SKM-1 treated with dmso at 0.1 percent for 144 hours (cell line): ENCODE measurements around the gene LATS2.
A peak's percentile ranks its signal among the peaks of the same experiment; 100 is the strongest.

Source experiments
- DNase-seq: peaks from one replicate; lab custom pipeline; 2025; ENCODE audit not compliant: unreplicated experiment; lab: John Stamatoyannopoulos, UW

Gene LATS2

DNA sequence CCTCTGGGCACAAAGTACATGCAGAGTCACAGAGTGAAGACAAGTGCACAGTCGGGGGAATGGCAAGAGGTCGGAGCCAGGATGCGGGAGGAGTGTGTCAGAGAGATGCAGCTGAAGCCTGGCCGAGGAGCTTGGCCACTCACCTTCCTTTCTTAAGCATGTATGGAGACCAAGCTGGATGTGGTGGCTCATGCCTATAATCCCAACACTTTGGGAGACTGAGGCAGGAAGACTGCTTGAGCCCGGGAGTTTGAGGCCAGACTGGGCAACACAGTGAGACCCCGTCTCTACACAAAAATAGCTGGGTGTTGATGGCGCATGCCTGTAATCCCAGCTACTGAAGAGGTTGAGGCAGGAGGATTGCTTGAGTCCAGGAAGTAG is 67.0 kb downstream of the LATS2 start:
- no peak for DNase-seq

DNA sequence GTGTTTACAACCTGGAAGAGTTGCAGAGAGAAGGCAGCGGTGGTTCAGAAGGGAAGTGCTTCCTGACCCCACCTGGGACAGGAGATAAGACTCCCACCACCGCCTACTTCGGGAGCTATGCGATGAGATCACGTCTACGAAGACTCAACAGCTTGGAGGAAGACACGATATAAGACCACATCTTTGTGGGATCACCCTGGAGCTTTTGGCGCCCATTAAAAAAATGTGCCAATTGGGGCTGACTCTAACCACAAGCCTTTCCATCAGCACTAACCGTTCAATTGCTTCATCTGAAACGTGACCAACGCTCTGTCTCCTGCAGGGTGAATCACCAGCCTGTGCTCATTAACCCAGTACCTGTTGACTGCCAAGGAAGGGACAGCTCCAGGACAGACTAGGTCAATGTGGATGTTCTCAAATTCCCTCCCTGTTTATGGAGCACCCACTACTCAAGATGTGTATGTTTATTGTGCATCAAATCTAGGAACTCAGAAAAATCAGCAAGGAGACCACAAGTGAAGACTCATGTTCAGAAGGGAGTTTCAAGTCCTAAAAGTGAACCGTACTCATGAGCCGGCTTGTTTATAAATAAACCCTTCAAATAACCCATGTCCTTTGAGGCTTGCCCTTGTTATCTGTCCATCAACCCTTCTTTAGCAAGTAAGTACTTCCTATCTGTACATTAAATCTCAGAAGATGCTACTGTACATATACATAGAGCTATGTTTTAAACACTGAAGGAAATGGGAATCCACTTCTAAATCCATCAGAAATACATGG is 67.5 kb downstream of the LATS2 start:
- peak; percentile 51 for DNase-seq

DNA sequence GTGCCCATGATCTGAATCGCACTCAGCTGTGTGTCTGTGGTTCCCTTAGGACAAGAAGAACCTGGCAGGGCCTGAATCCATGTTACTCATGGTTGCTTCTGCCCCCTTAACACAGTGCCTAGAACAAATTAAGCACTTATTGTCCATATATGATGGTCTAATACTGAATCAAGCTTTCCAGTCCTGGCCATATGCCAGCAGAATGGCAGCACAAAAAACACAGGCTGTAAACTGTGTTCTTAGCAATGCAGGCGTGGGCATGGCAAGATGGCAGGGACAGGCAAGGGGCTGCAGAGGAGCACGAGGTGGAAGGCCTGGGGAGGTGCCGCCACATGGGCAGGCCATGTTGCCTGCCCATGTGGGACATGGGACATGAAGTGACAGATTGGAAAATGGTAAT is 68.2 kb downstream of the LATS2 start:
- no peak for DNase-seq

DNA sequence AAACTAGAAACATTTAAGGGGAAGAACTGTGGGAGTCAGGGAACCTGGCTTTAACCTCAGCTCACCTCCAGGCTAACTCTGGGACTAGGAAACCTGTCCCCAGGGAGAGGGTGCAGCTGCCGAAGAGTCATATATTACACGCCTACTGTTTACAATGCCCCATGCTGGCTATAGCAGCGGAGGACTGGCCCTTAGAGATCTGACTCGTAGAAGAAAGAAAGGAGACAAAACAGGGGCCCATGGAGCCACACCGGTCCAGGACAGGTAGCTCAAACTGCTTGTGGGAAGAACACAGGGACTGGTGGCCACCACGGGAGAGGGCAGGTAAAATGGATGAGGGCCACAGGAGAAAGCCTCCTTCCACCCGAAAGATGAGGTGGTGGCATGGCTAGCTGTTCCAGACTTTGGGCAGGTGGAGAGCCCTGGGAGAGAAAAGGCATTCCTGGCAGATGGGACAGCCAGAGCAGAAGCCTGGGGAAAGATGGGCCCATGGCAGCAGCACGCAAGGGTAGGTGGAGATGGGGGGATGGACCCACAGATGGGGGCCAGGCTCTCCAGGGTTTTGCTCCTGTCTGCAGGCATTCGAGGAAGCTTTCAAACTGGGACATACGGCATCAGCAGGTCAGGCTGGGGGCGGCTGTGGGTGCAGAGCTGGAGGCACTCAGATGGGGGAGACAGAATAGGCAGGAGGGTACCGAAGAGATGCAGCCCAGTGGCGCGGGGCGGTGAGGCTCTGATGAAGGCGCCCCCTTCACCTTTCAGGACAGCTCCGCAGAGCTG is 69.5 kb downstream of the LATS2 start:
- DNase-seq = no peak

DNA sequence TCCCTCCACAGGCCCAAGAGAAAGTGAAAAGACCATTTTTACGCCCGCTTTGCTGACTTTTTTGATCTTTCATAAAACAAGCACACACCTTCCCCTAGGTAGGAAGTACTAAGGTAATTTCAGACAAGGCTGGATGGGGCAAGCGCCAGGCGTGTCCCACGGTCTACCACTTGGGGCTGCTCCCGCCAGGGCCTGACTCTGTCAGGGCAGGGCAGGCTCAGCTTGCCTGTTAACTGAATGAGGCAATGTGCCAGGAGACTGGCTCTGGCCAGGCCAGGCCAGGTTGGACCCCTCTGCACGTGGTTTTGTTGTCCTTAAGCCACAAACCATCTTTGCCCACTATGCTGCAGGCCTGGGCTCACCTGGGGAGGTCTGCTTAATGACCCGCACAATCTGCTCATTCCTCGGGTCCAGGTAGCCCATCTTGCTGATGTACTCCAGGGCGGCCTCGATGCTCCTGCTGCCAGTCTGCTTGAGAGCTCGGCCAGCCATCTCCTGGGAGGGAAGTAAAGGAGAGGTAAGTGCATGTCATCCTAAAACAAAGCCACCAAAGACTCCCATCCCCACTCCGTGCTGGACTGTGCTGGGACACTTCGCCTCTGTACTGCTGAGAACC is 70.4 kb downstream of the LATS2 start:
- DNase-seq = no peak

DNA sequence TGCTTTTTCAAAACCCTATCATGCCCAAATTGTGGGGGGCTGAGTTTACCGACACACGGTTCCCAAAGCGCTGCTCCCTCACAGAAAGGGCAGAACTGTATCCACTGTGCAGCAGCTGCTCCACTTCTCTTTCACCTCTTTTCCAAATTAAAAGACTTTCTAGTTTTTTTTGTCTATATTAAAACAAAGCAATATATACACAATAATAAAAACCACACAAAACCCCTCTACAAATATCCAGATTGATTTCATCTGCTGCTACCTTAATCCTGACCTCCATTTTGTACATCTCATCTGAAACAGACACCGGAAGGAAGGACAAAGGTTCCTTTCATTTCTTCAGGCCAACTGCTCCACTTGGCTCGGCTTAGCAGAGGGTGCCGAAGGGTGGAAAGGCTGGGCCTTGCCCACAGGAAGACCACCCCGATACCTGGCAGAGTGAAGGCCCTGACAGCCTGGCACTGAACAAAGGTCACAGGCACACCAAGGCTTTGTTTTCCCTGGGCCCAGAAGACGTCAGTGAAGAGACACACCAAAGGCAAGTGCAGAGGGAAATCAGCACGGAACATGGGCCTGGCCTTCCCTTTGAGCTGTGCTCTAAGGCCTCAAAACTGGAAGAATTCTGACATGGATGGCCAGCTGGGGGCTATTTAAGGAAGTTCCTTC is 71.6 kb downstream of the LATS2 start:
- no peak for DNase-seq

DNA sequence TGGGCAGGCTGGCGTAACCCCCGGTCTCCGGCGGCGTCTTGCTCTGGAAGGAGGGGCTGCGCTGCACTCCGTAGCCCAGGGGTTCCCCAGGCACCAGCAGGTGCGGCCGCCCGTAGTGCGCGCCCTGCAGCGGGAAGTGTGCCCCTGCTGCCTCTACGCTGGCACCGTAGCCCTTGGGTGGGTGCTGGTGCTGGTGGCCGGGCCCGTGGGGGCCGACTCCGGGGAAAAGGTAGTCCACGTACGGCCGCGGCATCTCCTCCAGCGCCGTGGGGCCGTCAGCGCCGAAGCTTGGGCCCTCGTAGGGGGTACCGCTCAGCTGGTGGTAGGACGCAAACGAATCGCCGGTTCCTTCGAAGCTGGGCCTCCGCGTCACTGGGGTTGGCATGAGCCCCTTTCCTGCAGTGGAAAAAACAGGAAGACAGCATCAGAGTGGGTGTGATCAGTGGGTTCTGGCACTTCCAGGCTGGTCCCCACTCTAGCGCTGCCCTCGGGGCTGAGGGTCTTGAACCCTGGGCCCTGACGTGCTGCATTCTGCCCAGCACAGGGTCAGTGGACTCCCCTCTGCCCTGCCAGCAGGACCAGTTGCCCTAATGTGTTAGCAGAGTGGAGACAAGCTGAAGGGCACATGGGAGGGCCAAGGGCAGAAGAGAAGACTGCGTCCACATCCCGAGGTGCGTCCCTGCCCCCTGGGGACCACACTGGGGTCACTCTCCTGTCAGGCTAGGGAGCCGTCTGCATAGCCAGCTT is 72.3 kb downstream of the LATS2 start:
- no peak for DNase-seq

DNA sequence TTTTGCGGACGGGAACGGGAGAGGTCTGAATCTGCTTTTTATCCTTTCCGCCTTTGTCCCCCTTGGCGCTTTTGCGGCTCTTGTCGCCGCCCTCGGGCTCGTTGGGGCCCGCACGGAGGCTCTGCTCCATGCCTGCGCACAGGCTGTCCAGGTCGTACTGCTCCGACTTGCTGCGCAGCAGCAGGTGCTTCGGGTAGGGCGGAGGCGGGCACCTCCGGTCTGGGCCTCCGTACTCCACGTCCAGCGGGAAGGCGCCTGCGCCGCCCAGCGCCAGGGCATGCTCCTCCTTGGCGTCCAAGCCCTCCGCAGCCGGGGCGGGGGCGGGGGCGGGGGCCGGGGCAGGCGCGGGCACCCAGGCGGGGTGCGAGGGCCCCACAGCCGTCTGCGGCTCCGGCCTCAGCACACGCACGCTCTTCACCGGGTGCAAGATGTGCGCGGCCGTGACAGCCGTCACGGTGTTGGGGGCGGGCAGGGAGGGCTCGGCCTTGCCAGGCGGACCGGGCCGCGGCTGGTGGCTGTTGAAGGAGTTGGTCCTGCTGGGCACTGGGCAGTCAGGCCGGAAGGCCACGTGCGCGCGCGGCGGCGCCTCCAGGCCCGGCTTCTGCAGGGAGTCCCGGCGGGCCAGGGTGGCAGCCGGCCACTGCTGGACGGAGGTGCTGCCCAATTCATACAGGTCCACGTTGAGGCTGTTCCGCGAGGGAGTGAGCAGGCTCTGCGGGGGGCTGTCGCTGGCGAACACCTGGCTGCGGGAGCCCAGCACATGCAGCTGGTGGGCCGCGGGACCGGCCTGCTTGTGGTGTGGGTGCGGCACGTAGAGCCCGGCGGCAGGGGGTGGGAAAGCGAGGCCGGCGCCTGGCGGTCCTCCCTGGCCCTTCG is 73.1 kb downstream of the LATS2 start:
- DNase-seq = no peak

DNA sequence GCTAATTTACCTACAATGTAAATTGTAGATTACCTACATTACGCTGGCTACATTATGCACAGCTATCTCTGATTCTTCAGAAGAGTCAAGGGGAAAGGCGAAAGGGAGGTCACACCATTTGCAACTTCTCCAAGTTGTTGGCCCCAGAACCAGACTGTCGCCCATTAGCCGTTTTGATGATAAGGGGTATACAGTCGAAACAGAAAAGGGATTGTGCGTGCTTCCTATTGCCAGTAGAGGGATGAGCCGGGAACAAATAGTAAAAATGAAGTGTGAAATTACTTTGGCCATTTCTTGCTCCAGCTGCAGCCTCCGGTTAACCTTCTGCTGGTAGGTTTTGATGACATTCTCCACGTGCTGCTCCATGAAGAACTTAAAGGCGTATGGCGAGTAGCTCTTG is 73.8 kb downstream of the LATS2 start:
- no peak for DNase-seq

DNA sequence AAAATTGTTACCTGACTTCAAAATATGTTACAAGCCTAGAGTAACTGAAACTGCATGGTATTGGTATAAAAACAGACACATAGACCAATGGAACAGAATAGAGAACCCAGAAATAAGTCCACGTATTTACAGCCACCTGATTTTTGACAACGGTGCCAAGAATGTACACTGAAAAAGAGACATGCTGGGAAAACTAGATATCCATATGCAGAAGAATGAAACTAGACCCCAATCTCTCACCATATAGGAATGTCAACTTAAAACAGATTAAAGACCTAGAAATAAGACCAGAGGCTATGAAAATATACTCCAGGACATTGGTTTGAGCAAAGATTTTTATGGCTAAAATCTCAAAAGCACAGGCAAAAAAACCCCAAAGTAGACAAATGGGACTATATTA is 76.5 kb downstream of the LATS2 start:
- no peak for DNase-seq

DNA sequence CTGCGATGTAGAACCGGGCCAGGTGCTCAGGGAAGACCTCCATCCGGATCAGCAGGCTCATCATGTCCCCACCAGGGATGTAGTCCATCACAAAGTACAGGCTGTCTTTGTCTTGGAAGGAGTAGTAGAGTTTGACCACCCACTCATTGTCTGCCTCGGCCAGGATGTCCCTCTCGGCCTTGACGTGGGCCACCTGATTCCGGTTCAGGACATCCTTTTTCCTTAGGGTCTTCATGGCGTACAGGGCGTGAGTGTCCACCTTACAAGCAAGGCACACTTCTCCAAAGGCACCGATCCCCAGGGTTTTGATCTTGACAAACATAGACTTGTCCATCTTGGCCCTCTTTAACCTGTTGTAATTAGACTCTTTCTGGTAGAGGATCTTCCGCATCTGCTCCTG is 78.0 kb downstream of the LATS2 start:
- DNase-seq = no peak

DNA sequence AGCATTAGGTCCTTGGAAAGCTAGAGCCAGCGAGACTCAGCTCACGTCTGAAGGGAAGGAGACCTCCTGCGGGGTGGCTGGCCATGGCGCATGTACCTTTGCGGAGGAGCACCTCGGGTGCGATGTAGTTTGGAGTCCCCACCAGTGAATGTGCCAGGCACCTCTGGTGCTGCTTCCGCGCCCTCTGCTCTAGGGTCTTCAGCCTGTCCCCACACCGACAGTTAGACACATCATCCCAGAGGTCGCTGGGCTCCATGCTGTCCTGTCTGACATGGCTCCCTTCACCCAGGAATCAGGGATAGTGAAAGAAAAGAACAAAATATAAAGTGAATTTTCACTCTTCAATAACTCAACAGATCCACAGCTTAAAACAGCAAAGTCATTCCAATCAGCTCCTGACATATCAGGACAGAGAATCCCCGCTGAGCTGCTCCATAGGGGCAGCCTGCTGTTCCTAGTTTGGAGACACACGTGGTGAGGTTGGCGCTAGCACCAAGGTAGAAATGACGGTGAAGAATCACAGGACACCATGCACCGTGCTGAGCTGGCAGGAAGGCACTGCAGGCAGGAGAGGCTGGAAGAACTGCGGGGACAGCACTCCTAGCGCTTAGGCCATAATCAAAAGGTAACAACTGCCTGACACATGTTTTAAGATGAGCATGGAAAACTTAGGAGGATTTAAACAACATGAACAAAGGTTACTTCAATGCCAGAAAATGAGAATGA is 79.9 kb downstream of the LATS2 start:
- no peak for DNase-seq

DNA sequence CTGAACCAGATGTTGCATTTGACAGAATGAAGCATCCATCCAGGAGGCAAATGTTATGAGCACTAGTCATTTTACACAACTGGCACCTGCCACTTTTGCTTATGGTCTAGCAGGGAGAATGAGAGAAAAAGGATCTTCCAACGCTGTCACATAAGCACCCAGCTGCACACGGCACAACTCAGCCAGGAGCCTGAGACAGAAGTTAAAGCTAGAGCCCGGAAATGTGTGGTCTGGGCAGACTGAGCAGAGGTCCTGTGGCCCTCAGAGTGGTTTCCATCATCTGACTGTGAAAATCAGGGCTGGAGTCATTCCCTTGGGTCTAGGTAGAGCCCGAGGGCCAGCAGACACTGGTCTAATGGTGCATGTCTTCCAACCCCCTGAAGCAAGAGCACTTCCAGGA is 80.5 kb downstream of the LATS2 start:
- DNase-seq = no peak

DNA sequence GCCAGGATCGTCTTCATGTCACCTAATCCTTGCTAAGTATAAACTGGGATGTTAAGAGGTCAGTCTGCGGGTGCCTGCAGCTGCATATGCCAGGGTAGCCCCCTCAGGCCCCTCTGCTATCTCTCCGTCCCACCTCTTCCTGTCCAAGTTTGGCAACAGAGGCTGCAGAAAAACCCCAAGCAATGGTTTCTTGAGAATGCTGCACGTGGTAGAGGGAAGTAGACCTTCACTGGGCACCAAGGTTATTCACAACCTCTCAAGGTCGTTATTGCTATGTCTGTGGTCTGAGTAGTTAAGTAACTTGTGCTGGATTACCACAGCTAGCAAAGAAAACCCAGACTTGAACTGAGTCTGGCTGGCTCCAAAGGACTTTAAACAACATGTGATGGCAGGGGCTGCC is 81.0 kb downstream of the LATS2 start:
- DNase-seq = peak; percentile 61

DNA sequence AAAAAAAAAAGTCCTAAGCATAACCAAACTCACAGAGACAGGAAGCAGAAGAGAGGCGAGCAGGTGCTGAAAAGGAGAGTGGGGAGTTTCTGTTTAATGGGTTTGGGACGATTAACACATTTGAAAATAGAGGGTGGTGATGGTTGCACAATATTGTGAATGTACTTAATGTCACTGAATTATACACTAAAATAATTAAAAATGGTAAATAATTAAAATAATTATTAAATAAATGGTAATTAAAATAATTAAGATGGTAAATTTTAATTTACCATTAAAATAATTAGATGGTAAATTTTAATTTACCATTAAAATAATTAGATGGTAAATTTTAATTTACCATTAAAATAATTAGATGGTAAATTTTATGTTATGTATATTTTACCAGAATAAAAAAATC is 84.0 kb downstream of the LATS2 start:
- DNase-seq = no peak

DNA sequence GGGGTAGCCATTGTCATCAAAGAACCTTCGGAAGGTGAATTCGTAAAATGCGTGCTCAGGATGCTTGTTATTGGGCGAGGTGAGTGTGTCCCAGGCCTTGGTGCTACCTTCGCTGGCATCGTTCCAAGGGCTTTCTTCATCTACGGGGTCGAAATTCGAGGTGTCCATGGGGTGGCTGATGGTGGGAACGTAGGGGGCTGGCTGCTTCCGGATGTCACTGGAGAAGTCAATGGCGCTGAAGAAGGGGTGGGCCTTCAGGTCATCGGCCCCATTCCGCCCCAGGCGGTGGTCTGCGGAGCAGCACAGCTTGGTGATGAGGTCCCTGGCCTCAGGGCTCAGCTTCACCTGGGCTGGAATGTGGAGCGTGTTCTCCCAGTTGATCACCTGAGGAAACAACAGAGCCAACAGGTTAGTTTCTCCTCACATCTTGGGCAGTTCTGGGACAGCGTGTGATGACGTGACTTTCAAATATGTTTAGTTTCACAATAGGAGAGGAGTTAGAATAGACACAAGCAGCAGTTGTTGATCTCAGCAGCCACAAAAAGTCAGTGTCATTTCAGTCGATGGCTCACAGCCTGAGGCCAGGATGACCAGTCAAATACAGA is 86.3 kb downstream of the LATS2 start:
- no peak for DNase-seq

DNA sequence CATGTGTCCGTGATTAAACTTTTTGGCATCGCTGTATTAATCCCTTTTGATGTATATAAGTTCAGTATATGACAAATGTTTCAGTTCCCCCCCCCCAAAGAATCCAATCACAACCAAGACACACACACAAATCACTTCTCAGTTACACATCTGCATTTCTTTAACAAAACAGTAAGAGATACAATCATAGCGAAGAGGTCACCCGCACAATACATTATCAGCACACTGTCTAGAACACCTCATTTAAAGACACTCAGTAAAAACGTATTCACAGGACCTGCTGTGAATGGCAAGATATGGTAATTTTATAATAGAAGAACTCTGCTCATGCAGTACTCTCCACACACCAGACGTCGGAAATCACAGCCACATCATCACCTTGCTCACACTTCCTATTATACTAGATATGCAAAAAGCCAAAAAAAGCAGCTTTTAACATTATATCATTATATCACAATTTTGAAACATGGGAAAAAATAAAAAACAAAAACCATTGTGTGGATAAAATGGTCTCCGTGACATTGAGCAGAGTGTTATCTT is 87.4 kb downstream of the LATS2 start:
- DNase-seq = no peak

DNA sequence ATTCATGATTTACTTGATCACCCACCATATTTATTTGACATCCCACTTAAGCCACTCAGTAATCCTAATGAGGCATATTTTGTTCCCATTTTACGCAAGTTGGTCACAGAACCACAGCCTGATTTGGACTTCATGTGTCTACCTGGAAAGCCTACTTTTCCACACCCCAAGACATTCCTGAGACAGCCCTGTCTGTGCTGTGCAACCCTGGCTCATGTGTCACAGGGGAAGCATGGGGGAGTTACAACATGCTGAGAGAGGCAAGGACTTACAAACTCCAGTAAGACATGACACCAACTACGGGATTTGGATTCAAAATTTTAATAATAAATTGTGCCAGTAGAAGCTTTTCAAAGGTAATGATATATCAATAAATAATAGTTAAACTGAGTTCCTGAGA is 88.7 kb downstream of the LATS2 start:
- no peak for DNase-seq

DNA sequence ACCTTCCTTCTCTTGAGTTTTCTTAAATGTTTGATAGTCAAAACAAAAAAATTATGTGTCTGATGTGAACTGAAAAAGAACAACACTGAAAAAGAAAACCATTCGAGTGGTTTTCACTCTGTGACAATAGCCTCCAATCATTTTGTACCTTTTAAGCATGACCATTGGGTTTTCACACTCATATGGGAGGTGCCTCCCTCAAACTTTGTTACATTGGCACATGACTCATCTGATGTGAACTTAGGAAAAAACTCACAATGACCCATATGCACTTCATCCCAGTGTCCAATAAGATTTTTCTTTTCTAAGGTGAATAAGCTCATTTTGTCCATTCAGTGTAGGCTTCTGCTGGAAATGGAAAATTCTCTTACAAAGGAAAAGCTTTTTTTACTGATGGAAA is 92.2 kb downstream of the LATS2 start:
- DNase-seq = no peak
